Peyer's patch (tissue), 4 donors: ENCODE results near the gene FAM110D.

Experiments used
- POLR2A ChIP-seq, 2 donors: fragments of 450-650 bp; IDR thresholded peaks; one replicate each; pipeline ENCODE4 v1.5.1; 2017; ENCODE audit warnings: antibody characterized with exemption in 2 of 2, mild to moderate bottlenecking in 2 of 2, moderate library complexity in 2 of 2
- TF ChIP-seq, protein P1 (sequence below), 6 experiments: fragments of 450-650 bp in 4 of 6; fragments of 200-600 bp in 2 of 6; sonication (generic) in 1 of 6; IDR thresholded peaks; one replicate each; pipeline ENCODE4 v1.5.1; 2017 to 2019; ENCODE audit warnings: antibody characterized with exemption in 6 of 6, mild to moderate bottlenecking in 3 of 6, moderate library complexity in 1 of 6

DNA sequence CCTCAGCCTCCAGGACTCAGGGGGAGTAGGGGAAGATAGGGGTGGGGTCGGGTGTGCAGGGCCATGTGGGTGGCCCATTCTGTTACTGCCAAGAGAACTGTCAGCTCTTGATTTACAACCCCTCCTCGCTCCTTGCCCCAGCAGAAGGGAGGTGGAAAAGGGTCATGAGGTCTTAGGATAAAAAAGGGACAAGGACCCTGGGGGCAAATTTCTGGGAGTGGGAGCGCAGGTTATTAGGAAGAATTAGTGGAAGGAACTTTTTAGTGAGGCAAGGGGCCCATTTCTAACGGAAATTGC, 812 bp downstream of the FAM110D start:
- TF ChIP-seq, protein P1, sequence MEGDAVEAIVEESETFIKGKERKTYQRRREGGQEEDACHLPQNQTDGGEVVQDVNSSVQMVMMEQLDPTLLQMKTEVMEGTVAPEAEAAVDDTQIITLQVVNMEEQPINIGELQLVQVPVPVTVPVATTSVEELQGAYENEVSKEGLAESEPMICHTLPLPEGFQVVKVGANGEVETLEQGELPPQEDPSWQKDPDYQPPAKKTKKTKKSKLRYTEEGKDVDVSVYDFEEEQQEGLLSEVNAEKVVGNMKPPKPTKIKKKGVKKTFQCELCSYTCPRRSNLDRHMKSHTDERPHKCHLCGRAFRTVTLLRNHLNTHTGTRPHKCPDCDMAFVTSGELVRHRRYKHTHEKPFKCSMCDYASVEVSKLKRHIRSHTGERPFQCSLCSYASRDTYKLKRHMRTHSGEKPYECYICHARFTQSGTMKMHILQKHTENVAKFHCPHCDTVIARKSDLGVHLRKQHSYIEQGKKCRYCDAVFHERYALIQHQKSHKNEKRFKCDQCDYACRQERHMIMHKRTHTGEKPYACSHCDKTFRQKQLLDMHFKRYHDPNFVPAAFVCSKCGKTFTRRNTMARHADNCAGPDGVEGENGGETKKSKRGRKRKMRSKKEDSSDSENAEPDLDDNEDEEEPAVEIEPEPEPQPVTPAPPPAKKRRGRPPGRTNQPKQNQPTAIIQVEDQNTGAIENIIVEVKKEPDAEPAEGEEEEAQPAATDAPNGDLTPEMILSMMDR (IDR thresholded peaks at IDR 0.05): no peak
- TF ChIP-seq POLR2A (IDR thresholded peaks at IDR 0.05): no peak
